ENCODE measurements around the gene ATG16L1.

ATG16L1 gene

DNA sequence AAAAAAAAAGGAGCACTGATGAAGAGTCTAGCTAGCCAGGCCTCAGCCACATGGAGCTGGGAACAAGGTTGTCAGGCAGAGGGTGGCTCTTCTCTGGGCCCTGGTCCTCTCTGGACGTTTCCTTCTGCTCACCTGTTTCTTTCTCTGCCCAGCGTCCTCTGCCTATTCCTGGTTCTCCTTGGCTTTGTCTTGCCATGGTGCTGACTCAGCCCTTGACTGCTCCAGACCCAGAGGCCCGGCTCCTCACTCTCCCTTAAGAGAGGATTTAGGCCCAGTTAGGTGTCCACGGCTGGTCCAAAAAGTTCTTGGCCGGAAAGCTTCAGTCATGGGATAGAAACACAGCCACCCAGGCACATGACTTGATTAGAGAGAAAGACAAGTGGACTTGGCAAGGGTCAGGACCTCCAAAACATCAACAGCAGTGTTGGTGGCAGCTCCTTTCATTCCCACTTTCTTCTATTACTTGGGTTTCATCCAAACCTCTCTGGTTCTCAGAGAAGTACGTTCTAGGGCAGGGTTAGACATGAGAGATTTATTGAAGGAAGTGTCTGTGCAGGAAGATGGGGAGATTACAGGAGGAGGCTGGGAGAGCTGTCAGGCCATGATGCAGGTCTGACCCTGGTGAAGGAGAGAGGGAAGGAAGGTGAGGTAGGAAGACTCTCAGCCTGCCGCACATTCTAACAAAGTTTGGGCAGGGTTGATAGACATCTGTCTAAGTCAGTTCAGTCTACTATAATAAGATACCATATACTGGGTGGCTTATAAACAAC lies 14.5 kb upstream of the ATG16L1 start:
- no peak for TF ChIP-seq POLR2A (IDR thresholded peaks at IDR 0.05; ENCODE audit: low read depth, low read length)
- FAIRE-seq: no peak
- DNase-seq (ENCODE audit: insufficient read length, low spot score): no peak

DNA sequence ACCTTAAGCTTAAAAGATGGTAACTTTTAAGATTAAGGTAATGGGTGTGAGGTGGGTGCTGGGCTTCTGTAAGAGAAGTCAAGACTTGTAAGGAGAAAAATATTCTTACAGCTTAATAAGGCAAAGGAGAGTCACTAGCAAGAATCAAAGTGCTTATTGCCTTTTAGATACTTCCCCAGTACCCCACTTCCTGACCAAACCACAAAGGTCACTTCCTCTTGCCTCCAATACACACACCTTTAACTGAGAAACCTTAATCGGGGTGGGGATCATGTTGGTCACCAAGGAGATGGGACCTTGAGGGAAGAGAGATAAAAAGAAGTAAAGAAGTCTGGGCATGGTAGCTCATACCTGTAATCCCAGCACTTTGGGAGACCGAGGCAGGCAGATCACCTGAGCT lies 10.6 kb upstream of the ATG16L1 start:
- DNase-seq (ENCODE audit: insufficient read length, low spot score) (no peak), FAIRE-seq (no peak)
- TF ChIP-seq POLR2A (IDR thresholded peaks at IDR 0.05; ENCODE audit: low read depth, low read length): no peak

DNA sequence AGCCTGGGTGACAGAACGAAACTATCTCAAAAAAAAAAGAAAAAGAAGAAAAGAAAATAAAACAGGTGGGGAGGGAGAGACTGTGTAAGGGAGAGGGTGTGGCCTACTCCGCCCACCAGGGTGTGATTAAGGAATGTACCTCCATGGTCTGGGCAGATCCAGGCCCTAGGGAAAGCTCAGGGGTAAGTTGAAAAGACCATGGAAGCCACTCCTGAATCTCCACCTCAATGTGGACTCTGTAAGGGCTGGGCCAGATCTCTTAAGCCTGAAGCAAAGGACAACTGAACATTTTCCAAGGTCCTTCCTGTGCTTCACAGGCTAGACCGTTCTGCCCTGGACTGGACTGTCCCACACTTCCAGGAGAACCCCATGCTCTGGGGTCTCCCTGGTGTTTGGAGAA lies 9.7 kb upstream of the ATG16L1 start:
- no peak for DNase-seq (ENCODE audit: insufficient read length, low spot score)
- no peak for TF ChIP-seq POLR2A (IDR thresholded peaks at IDR 0.05; ENCODE audit: low read depth, low read length)
- FAIRE-seq: no peak

DNA sequence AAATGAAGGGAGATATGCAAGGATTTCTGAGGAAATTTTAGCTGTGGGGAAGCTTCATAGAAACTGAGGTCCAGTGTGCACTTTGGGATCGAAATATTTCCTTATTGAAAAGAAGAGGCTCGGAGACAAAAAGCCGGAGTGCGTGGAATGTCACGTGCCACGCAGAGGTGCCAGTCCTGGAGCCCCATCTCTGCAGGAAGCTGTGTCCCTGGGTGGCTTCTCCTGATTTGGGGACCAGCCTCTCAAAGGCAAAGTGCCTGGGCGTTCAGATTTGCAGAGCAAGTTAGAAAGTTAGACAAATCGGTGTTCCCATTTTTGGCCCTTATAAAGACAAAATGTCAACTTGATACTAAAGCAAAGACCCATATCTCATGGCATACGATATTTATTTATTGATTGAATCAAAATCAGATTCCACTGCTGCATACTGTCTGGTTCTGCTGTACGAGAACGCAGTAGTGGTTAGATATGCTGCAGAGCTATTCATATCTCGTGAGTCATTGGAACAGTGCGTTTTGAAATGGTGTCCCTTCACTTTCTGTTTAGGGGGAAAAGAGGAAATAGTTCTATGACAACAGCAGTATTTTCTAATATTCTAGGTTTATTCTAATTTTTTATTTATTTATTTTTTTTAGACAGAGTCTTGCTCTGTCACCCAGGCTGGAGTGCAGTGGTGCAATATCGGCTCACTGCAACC lies 9.1 kb upstream of the ATG16L1 start:
- no peak for TF ChIP-seq POLR2A (IDR thresholded peaks at IDR 0.05; ENCODE audit: low read depth, low read length)
- FAIRE-seq (no peak), DNase-seq (ENCODE audit: insufficient read length, low spot score) (no peak)

DNA sequence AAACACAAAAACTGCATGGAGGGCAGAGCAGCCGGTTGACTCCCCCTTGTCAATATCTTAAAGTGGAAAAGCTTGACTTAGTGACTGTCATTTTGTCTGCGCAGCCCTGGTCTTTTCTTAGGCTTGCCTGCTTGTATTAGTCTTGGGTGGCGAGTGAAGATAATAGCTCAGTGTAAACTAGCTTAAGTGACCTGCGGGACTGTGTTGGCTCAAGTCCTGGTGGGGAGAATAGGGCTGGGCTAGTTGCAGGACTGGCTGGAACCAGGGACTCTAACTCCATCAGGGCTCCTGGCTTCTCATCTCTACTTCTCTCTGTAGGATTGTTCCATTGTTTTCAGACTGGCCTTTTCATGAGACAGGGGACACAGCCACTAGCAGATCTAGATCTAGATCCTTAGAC lies 8.1 kb upstream of the ATG16L1 start:
- FAIRE-seq (no peak), DNase-seq (ENCODE audit: insufficient read length, low spot score) (no peak)
- no peak for TF ChIP-seq POLR2A (IDR thresholded peaks at IDR 0.05; ENCODE audit: low read depth, low read length)

DNA sequence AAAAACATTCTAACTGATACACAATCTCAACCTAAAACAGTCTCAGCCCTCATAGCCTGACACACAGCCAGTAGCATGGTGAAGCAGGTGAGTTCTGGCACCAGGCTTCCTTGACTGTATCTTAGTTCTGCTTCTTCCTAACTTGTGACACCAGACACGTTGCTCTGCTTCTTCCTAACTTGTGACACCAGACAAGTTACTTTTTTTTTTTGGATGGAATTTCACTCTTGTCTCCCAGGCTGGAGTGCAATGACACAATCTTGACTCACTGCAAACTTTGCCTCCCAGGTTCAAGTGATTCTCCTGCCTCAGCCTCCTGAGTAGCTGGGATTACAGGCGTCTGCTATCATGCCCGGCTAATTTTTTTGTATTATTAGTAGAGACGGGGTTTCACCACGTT lies 6.7 kb upstream of the ATG16L1 start:
- DNase-seq (ENCODE audit: insufficient read length, low spot score): no peak
- FAIRE-seq: no peak
- TF ChIP-seq POLR2A (IDR thresholded peaks at IDR 0.05; ENCODE audit: low read depth, low read length): no peak

DNA sequence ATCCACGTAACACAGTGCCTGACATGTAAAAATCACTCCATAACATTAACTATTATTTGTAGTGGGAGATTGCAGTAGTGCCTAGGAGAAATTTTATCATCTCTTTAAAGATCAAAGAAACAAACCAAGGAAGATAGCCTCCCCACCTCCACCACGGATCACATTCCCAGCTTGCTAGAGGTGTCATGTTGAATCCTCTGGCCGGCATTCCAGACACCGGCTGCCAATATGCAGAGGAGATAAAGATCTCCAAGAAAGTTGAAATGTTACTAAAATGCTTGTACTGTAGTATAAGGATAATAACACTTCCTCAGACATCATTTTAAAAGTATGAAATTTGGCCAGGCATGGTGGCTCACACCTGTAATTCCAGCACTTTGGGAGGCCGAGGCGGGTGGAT lies 6.1 kb upstream of the ATG16L1 start:
- TF ChIP-seq POLR2A (IDR thresholded peaks at IDR 0.05; ENCODE audit: low read depth, low read length): no peak
- no peak for DNase-seq (ENCODE audit: insufficient read length, low spot score)
- no peak for FAIRE-seq

DNA sequence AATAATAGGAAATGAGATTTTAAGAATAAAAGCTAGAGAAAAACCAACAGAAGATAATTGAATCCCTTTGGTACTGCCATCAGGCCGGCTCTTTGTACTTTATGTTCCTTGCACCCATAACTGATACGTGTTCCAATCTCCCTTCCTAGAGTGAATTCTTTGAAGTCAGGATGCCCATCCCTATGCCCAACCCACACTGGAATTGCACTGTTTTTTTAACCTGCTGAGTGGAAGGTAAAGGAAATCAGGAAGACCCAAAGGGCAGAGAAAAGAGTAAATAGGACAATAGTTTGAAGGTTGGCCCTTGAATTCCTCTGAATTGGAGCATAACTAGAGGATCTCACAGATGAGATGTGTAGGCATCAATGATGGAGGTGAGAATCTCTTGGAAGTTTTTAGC lies 4.4 kb upstream of the ATG16L1 start:
- no peak for FAIRE-seq
- no peak for DNase-seq (ENCODE audit: insufficient read length, low spot score)
- no peak for TF ChIP-seq POLR2A (IDR thresholded peaks at IDR 0.05; ENCODE audit: low read depth, low read length)

DNA sequence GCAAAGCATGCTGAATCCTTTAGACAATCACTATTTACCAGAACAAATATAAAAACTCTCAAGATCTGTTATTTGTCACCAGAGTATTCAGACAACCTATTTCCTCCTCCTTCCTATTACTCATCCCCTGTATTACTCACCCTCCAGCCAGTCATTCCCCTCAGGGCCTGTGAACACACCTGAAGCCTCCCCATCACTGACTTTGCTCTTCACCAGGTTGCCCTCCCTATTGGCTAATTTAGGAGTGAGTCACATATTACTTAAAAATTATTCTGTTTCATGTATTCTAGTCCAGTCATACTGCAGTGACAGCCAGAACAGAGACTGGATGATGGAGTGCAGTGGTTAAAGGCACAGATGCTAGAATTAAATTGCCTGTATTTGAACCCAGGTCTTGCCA lies 3.7 kb upstream of the ATG16L1 start:
- TF ChIP-seq POLR2A (IDR thresholded peaks at IDR 0.05; ENCODE audit: low read depth, low read length): no peak
- FAIRE-seq: peak; percentile 60

DNA sequence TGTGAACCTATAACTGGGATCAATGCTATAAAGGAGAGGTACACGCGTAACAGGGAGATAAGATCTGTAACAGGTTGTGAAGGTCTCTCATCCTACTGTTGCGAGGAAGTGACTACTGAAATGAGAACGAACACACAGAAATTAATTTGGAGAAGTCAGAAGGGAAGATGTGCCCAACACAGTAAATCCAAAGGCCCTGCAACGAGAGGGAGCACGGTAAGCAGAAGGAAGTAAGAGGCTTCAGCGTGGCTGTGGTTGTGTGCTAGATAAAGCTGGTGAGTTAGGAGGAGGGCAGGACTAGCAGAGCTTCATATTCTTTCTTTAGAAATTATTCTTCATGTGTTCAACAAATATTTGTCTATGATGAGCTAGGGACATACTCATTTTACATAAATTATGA lies 2.5 kb upstream of the ATG16L1 start:
- no peak for FAIRE-seq
- no peak for DNase-seq (ENCODE audit: insufficient read length, low spot score)
- no peak for TF ChIP-seq POLR2A (IDR thresholded peaks at IDR 0.05; ENCODE audit: low read depth, low read length)

More for the DNA sequence above, 3.7 kb upstream of the ATG16L1 start:
- DNase-seq (ENCODE audit: insufficient read length, low spot score): peak; percentile 57

DNA sequence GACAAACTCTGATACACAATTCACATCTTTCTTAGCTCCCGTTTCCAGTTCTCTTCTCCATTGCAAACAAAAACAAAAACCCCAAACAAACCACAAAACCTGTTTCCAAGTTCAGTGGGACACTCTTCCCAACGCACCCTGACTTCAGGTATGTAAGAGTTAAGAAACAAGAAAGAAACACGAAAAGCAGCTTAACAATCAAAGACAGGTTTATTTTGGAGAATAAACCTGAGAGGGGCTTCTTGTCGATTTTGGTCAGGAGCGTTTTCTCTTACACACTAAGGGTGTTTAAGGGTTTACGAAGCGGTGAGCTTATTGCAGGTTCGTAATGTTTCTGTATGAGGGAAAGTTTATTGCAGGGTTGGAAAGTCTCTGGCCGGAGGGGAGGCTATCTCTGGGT lies 905 bp upstream of the ATG16L1 start:
- no peak for TF ChIP-seq POLR2A (IDR thresholded peaks at IDR 0.05; ENCODE audit: low read depth, low read length)
- no peak for DNase-seq (ENCODE audit: insufficient read length, low spot score)
- no peak for FAIRE-seq

DNA sequence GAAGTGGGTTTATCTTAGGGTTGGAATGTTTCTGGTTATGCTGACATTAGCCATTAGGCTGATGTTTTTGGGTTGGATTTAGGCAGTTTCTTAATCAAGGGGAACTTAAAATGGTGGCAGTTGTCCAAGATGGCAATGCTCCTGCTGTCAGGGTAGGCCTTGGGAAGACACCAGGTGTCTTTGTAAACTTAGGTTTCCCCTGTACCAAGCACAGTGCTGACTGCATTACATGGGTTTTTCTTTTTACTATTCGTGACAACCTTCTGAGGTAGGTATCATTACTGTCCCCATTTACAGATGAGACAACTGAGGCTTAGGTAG lies 528 bp upstream of the ATG16L1 start:
- DNase-seq (ENCODE audit: insufficient read length, low spot score) (no peak), FAIRE-seq (no peak)
- no peak for TF ChIP-seq POLR2A (IDR thresholded peaks at IDR 0.05; ENCODE audit: low read depth, low read length)

DNA sequence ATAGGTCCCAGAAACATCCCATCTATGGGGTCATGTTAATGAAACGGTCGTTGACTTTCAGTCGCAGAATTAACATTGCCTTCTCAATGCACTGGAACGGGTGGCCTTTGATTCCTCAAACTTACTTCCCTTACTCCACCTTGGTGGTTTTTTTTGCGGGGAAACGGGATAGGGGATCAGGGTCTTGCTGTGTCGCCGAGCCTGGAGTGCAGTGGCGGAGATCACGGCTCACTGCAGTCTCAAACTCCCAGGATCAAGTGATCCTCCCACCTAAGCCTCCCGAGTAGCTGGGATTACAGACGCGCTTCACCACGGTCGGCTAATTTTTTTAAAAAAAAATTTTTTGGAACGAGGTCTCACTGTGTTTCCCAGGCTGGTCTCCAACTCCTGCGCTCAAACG lies 754 bp downstream of the ATG16L1 start:
- no peak for FAIRE-seq
- no peak for TF ChIP-seq POLR2A (IDR thresholded peaks at IDR 0.05; ENCODE audit: low read depth, low read length)
- DNase-seq (ENCODE audit: insufficient read length, low spot score): no peak

DNA sequence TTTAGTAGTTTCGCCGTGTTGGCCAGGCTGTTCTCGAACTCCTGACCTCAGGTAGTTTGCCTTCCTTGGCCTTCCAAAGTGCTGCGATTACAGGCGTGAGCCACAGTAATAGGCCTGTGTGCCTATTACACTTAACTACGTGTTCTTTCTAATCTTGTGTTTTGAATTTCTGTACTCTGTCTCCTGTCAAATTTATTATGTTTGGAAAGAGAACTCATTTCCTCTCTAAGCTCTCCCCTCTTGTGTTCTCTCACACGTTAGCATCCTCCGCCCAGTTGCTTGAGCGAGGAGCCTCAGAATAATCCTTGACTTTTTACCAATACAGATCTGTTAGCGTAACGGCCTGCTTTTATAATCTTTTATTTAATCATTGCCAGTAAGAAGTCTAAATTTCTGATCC lies 3.7 kb downstream of the ATG16L1 start:
- FAIRE-seq (no peak), DNase-seq (ENCODE audit: insufficient read length, low spot score) (no peak)
- no peak for TF ChIP-seq POLR2A (IDR thresholded peaks at IDR 0.05; ENCODE audit: low read depth, low read length)

DNA sequence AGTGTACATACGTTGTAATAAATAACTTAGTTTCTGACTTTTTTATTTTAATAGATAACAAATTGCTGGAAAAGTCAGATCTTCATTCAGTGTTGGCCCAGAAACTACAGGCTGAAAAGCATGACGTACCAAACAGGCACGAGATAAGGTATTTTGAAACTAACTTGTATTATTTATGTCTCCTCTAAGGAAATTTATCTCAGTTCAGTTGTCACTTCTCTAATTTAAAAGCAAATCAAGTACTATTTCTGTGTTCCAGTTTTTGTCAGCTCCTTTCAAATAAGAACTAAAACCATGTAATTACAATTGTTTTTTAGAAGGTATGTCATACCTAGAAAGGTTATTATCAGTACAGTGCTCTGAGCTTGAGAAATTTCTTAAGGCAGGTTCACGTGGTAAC lies 4.6 kb downstream of the ATG16L1 start:
- DNase-seq (ENCODE audit: insufficient read length, low spot score): no peak
- no peak for TF ChIP-seq POLR2A (IDR thresholded peaks at IDR 0.05; ENCODE audit: low read depth, low read length)
- FAIRE-seq: no peak

All from H54 (cell line).